Trophoblast cell (in vitro differentiated cells and primary cell): ENCODE measurements around the gene DAZAP1.

ENCODE experiments used
- DNase-seq, 2 donors: peaks; one replicate each; pipeline ENCODE4 v3.0.0-alpha.2; 2016
- H2AFZ ChIP-seq: 2 replicates; pipeline ENCODE4 v1.6.1; 2013; ENCODE audit warnings: low read length, moderate library complexity, mild to moderate bottlenecking; ENCODE audit not compliant: insufficient read depth, poor library complexity
- H2AK5ac ChIP-seq: 2 replicates; pipeline ENCODE4 v1.6.1; 2013; ENCODE audit warnings: mild to moderate bottlenecking, low read length
- H2BK120ac ChIP-seq: 2 replicates; pipeline ENCODE4 v1.6.1; 2013; ENCODE audit warnings: low read length, mild to moderate bottlenecking, moderate library complexity; ENCODE audit not compliant: insufficient read depth, poor library complexity
- H2BK12ac ChIP-seq: 2 replicates; pipeline ENCODE4 v1.6.1; 2013; ENCODE audit warnings: mild to moderate bottlenecking, low read length, moderate library complexity
- H2BK5ac ChIP-seq: 2 replicates; pipeline ENCODE4 v1.6.1; 2013; ENCODE audit warnings: low read length, low read depth, moderate library complexity, mild to moderate bottlenecking; ENCODE audit not compliant: poor library complexity
- H3K14ac ChIP-seq: 2 replicates; pipeline ENCODE4 v1.6.1; 2013; ENCODE audit warnings: mild to moderate bottlenecking, low read length
- H3K18ac ChIP-seq: 2 replicates; pipeline ENCODE4 v1.6.1; 2013; ENCODE audit warnings: mild to moderate bottlenecking, low read length
- H3K23ac ChIP-seq: 2 replicates; pipeline ENCODE4 v1.6.1; 2013; ENCODE audit warnings: low read length
- H3K27ac ChIP-seq: 2 replicates; pipeline ENCODE4 v1.5.1; 2013; ENCODE audit warnings: low read depth, mild to moderate bottlenecking, inconsistent platforms, low read length, moderate library complexity
- H3K27me3 ChIP-seq: 2 replicates; pipeline ENCODE4 v1.6.1; 2013; ENCODE audit warnings: inconsistent platforms, mild to moderate bottlenecking, low read length, moderate library complexity; ENCODE audit not compliant: insufficient read depth
- H3K36me3 ChIP-seq, 2 experiments: 1 replicate in 1 of 2; 2 replicates in 1 of 2; pipeline ENCODE4 v1.6.1; 2013; ENCODE audit warnings: low read length in 2 of 2, mild to moderate bottlenecking in 2 of 2, moderate library complexity in 1 of 2; ENCODE audit not compliant: insufficient read depth in 2 of 2, control insufficient read depth in 1 of 2
- H3K4ac ChIP-seq: 2 replicates; pipeline ENCODE4 v1.6.1; 2013; ENCODE audit warnings: low read depth, mild to moderate bottlenecking, low read length, moderate library complexity
- H3K4me1 ChIP-seq, 2 experiments: 1 replicate in 1 of 2; 2 replicates in 1 of 2; pipeline ENCODE4 v1.6.1; 2013; ENCODE audit warnings: low read length in 2 of 2, mild to moderate bottlenecking in 2 of 2, moderate library complexity in 1 of 2; ENCODE audit not compliant: insufficient read depth in 2 of 2, control insufficient read depth in 1 of 2
- H3K4me2 ChIP-seq: 2 replicates; pipeline ENCODE4 v1.6.1; 2013; ENCODE audit warnings: inconsistent platforms, mild to moderate bottlenecking, low read length, moderate library complexity
- H3K4me3 ChIP-seq: 2 replicates; pipeline ENCODE4 v1.5.1; 2013; ENCODE audit warnings: mild to moderate bottlenecking, low read depth, low read length, inconsistent platforms
- H3K79me1 ChIP-seq: one replicate; pipeline ENCODE4 v1.6.1; 2013; ENCODE audit warnings: low read length
- H3K79me2 ChIP-seq: 2 replicates; pipeline ENCODE4 v1.6.1; 2013; ENCODE audit warnings: low read length, mild to moderate bottlenecking; ENCODE audit not compliant: control insufficient read depth, insufficient read depth, poor library complexity
- H3K9ac ChIP-seq: 2 replicates; pipeline ENCODE4 v1.6.1; 2013; ENCODE audit warnings: mild to moderate bottlenecking, low read length
- H3K9me3 ChIP-seq: 2 replicates; pipeline ENCODE4 v1.6.1; 2013; ENCODE audit warnings: low read depth, mild to moderate bottlenecking, control low read depth, inconsistent platforms, low read length; ENCODE audit not compliant: insufficient read depth
- H4K12ac ChIP-seq: 2 replicates; pipeline ENCODE4 v1.6.1; 2013; ENCODE audit warnings: low read depth, mild to moderate bottlenecking, low read length, moderate library complexity
- H4K8ac ChIP-seq: 2 replicates; pipeline ENCODE4 v1.6.1; 2013; ENCODE audit warnings: low read depth, mild to moderate bottlenecking, low read length, moderate library complexity
- H4K91ac ChIP-seq: one replicate; pipeline ENCODE4 v1.6.1; 2013; ENCODE audit warnings: low read depth, mild to moderate bottlenecking, low read length, moderate library complexity
- WGBS: extraction: QIAGEN DNeasy Blood & Tissue Kit; methylation state at CpG from one replicate; pipeline ENCODE4 v1.1.7; 2013; ENCODE audit warnings: missing lambda C conversion rate; ENCODE audit not compliant: insufficient read length, insufficient coverage; ENCODE audit errors: extremely low coverage; 5-methylcytosine and 5-hydroxymethylcytosine counted together

The DAZAP1 gene

GRCh38 chr19:1366296-1366695 is 41.1 kb upstream of the DAZAP1 start:
- H3K9me3 ChIP-seq = peaks cover 2% of the 10 kb centered on the region
- WGBS = no CpG with 5 or more reads among the region's 10 CpGs

GRCh38 chr19:1366899-1367870 is 40.2 kb upstream of the DAZAP1 start:
- no peak overlapping the region for H3K23ac ChIP-seq
- no peak for DNase-seq
- no peak overlapping the region for H3K14ac ChIP-seq
- H3K9ac ChIP-seq = no peak overlapping the region
- H2AK5ac ChIP-seq = no peak overlapping the region
- H3K79me2 ChIP-seq = no peaks in the 10 kb centered on the region
- H3K18ac ChIP-seq = no peak overlapping the region
- H4K12ac ChIP-seq = no peak overlapping the region
- H3K79me1 ChIP-seq = no peaks in the 10 kb centered on the region
- peaks cover 2% of the 10 kb centered on the region for H3K9me3 ChIP-seq
- H2AFZ ChIP-seq = no peak overlapping the region
- no peaks in the 10 kb centered on the region for H3K4me1 ChIP-seq
- H2BK120ac ChIP-seq = no peak overlapping the region
- H3K27me3 ChIP-seq = no peaks in the 10 kb centered on the region
- H2BK5ac ChIP-seq = no peak overlapping the region
- no peak overlapping the region for H3K4me2 ChIP-seq
- H3K27ac ChIP-seq = no peak overlapping the region
- no peak overlapping the region for H3K4ac ChIP-seq
- WGBS = no CpG with 5 or more reads among the region's 35 CpGs
- no peak overlapping the region for H3K4me3 ChIP-seq
- no peak overlapping the region for H4K8ac ChIP-seq
- no peak overlapping the region for H4K91ac ChIP-seq
- no peak overlapping the region for H2BK12ac ChIP-seq
- H3K36me3 ChIP-seq = peaks cover 69 to 80% of the 10 kb centered on the region in 2 experiments

More at GRCh38 chr19:1366296-1366695, 41.1 kb upstream of the DAZAP1 start:
- no peak overlapping the region for H3K4me2 ChIP-seq
- H3K27me3 ChIP-seq = no peaks in the 10 kb centered on the region
- no peak for DNase-seq
- no peak overlapping the region for H3K4ac ChIP-seq
- H2BK12ac ChIP-seq = no peak overlapping the region
- H2AFZ ChIP-seq = no peak overlapping the region
- no peak overlapping the region for H3K23ac ChIP-seq
- H4K12ac ChIP-seq = no peak overlapping the region
- H3K79me1 ChIP-seq = no peaks in the 10 kb centered on the region
- no peak overlapping the region for H3K18ac ChIP-seq
- H2BK120ac ChIP-seq = no peak overlapping the region
- no peak overlapping the region for H2AK5ac ChIP-seq
- no peak overlapping the region for H3K14ac ChIP-seq
- H2BK5ac ChIP-seq = no peak overlapping the region
- H3K4me3 ChIP-seq = no peak overlapping the region
- H3K4me1 ChIP-seq = no peaks in the 10 kb centered on the region
- H4K91ac ChIP-seq = no peak overlapping the region
- H3K27ac ChIP-seq = no peak overlapping the region
- peaks cover 72 to 84% of the 10 kb centered on the region in 2 experiments for H3K36me3 ChIP-seq
- no peaks in the 10 kb centered on the region for H3K79me2 ChIP-seq
- no peak overlapping the region for H3K9ac ChIP-seq
- H4K8ac ChIP-seq = no peak overlapping the region

GRCh38 chr19:1369214-1369805 is 38.1 kb upstream of the DAZAP1 start:
- no peaks in the 10 kb centered on the region for H3K79me2 ChIP-seq
- no peak overlapping the region for H2BK120ac ChIP-seq
- H3K14ac ChIP-seq = no peak overlapping the region
- H3K27me3 ChIP-seq = no peaks in the 10 kb centered on the region
- H3K23ac ChIP-seq = no peak overlapping the region
- H3K9ac ChIP-seq = no peak overlapping the region
- H4K12ac ChIP-seq = no peak overlapping the region
- no peak for DNase-seq
- H3K4ac ChIP-seq = no peak overlapping the region
- H2BK5ac ChIP-seq = no peak overlapping the region
- no peak overlapping the region for H3K4me2 ChIP-seq
- no peak overlapping the region for H2AFZ ChIP-seq
- H3K4me3 ChIP-seq = no peak overlapping the region
- peaks cover 2% of the 10 kb centered on the region for H3K9me3 ChIP-seq
- no peaks in the 10 kb centered on the region for H3K4me1 ChIP-seq
- H3K79me1 ChIP-seq = no peaks in the 10 kb centered on the region
- peaks cover 68 to 78% of the 10 kb centered on the region in 2 experiments for H3K36me3 ChIP-seq
- no peak overlapping the region for H4K91ac ChIP-seq
- H2AK5ac ChIP-seq = no peak overlapping the region
- no peak overlapping the region for H4K8ac ChIP-seq
- H2BK12ac ChIP-seq = no peak overlapping the region
- no CpG with 5 or more reads among the region's 18 CpGs for WGBS
- no peak overlapping the region for H3K27ac ChIP-seq
- H3K18ac ChIP-seq = no peak overlapping the region

DNA sequence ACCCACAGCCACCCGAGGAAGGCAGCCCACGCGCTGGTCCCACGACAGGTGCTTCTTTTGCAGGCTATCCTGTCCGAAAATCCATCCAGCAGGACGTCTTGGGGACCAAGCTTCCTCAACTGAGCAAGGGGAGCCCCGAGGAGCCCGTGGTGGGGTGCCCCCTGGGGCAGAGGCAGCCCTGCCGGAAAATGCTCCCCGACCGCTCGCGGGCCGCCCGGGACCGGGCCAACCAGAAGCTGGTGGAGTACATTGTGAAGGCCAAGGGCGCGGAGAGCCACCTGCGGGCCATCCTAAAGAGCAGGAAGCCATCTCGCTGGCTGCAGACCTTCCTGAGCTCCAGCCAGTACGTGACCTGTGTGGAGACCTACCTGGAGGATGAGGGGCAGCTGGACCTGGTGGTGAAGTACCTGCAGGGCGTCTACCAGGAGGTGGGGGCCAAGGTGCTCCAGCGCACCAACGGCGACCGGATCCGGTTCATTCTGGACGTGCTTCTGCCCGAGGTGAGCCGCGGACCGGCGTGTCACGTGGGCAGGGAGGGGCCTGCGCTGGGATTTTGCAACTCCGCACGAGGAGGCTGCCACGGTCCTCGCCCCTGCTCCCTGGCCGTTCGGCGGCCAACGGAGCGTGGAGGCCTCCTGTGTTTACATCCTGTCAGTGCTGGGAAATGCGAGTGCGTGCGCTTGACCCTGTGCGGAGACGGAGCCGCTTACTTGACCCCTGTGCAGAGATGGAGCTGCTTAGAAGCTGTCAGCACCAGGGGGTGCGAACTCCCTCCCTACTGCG is 36.6 kb upstream of the DAZAP1 start:
- Histone ChIP-seq H2BK5ac (no peak overlapping the region), H3K27me3 (no peaks in the 10 kb centered on the region), H3K4me1 (no peaks in the 10 kb centered on the region), H3K79me2 (no peaks in the 10 kb centered on the region), H3K4me3 (no peak overlapping the region), H3K4ac (no peak overlapping the region), H4K12ac (no peak overlapping the region), H3K9me3 (peaks cover 2% of the 10 kb centered on the region), H4K8ac (no peak overlapping the region), H2AK5ac (no peak overlapping the region), H3K9ac (no peak overlapping the region), H3K23ac (no peak overlapping the region), H3K4me2 (no peak overlapping the region), H2BK12ac (no peak overlapping the region), H3K79me1 (no peaks in the 10 kb centered on the region), H3K36me3 (peaks cover 64 to 71% of the 10 kb centered on the region in 2 experiments), H3K14ac (no peak overlapping the region), H2BK120ac (no peak overlapping the region), H4K91ac (no peak overlapping the region), H3K27ac (no peak overlapping the region), H2AFZ (no peak overlapping the region), H3K18ac (no peak overlapping the region)
- no CpG with 5 or more reads among the region's 52 CpGs for WGBS
- DNase-seq = peak; percentile 21 to 33
